GM21737 (cell line): ENCODE results near the gene MDFIC.
"Not testable (repeated sequence)": the region's sequence is repeated elsewhere in the genome, so short reads cannot be mapped to it uniquely, and the experiment has no call there.

ENCODE experiments used
- ATAC-seq: cut with Tn5 transposase; IDR thresholded peaks from one replicate; pipeline ENCODE4 v1.9.1; 2021; ENCODE audit warnings: mild to moderate bottlenecking, moderate library complexity; ENCODE audit not compliant: unreplicated experiment

Gene MDFIC

GRCh38 chr7:114922026-114922651 is at the start of gene MDFIC:
Gene MDFIC, plus strand, starts transcription at chr7:114922094. Its CDS starts 940 bp downstream, at chr7:114923034.
- ATAC-seq = peak; percentile 35

- ATAC-seq = no peak
Observed at GRCh38 chr7:114874170-114874569, 47.7 kb upstream of the MDFIC start.

GRCh38 chr7:114875186-114875585 is 46.7 kb upstream of the MDFIC start:
- ATAC-seq = no peak

GRCh38 chr7:114879554-114879953 is 42.3 kb upstream of the MDFIC start:
- ATAC-seq = no peak

- ATAC-seq = no peak
Observed at GRCh38 chr7:114885836-114886235, 36.1 kb upstream of the MDFIC start.

- no peak for ATAC-seq
Observed at GRCh38 chr7:114886241-114886640, 35.7 kb upstream of the MDFIC start.

GRCh38 chr7:114889116-114889515 is 32.8 kb upstream of the MDFIC start:
- ATAC-seq = not testable (repeated sequence)

GRCh38 chr7:114889646-114890285 is 32.1 kb upstream of the MDFIC start:
- ATAC-seq = no peak

- no peak for ATAC-seq
Observed at GRCh38 chr7:114890561-114890960, 31.3 kb upstream of the MDFIC start.

GRCh38 chr7:114900127-114900526 is 21.8 kb upstream of the MDFIC start:
- no peak for ATAC-seq

GRCh38 chr7:114901771-114902170 is 20.1 kb upstream of the MDFIC start:
- no peak for ATAC-seq

- ATAC-seq = no peak
Observed at GRCh38 chr7:114903131-114903530, 18.8 kb upstream of the MDFIC start.

GRCh38 chr7:114910787-114911186 is 11.1 kb upstream of the MDFIC start:
- ATAC-seq = no peak

GRCh38 chr7:114911411-114911810 is 10.5 kb upstream of the MDFIC start:
- ATAC-seq = no peak

GRCh38 chr7:114916261-114916892 is 5.5 kb upstream of the MDFIC start:
- peak; percentile 92 for ATAC-seq

- no peak for ATAC-seq
Observed at GRCh38 chr7:114917211-114917839, 4.6 kb upstream of the MDFIC start.

GRCh38 chr7:114919587-114919986 is 2.3 kb upstream of the MDFIC start:
- ATAC-seq = no peak

GRCh38 chr7:114921631-114922025 is 266 bp upstream of the MDFIC start:
- no peak for ATAC-seq

- ATAC-seq = peak; percentile 31
Observed at GRCh38 chr7:114922652-114923402, 933 bp downstream of the MDFIC start.

GRCh38 chr7:114923403-114923713 is 1.5 kb downstream of the MDFIC start:
- no peak for ATAC-seq

GRCh38 chr7:114924038-114924712 is 2.3 kb downstream of the MDFIC start:
- no peak for ATAC-seq
